Stimulated activated naive CD8-positive, alpha-beta T cell treated with anti-CD3 and anti-CD28 coated beads, Interleukin-15, amount 100 ng/mL, for 72 hours (primary cell): ENCODE results near the gene RYR1.
"Not testable (repeated sequence)": the region's sequence is repeated elsewhere in the genome, so short reads cannot be mapped to it uniquely, and the experiment has no call there.

Experiments
- ATAC-seq: fragments of 150-1000 bp; cut with Tn5 transposase; 2 replicates; pipeline ENCODE4 v1.10.0; 2021; ENCODE audit warnings: mild to moderate bottlenecking, moderate library complexity
- DNase-seq, 2 donors: peaks; one replicate each; pipeline ENCODE4 v3.0.0; 2021 to 2022
- H3K27ac Mint-ChIP-seq, 2 donors: one replicate each; pipeline ENCODE4 v1.8.0; 2022; ENCODE audit warnings: mild to moderate bottlenecking in 2 of 2, mixed read lengths in 2 of 2, moderate library complexity in 2 of 2
- H3K27me3 Mint-ChIP-seq: one replicate; pipeline ENCODE4 v1.8.0; 2022; ENCODE audit warnings: mixed read lengths
- H3K4me1 Mint-ChIP-seq: one replicate; pipeline ENCODE4 v1.8.0; 2022; ENCODE audit warnings: mild to moderate bottlenecking, mixed read lengths
- H3K4me3 Mint-ChIP-seq, 2 donors: one replicate each; pipeline ENCODE4 v1.8.0; 2022; ENCODE audit warnings: mild to moderate bottlenecking in 2 of 2, mixed read lengths in 2 of 2, moderate library complexity in 1 of 2
- H3K9me3 Mint-ChIP-seq, 2 donors: one replicate each; pipeline ENCODE4 v1.8.0; 2022; ENCODE audit warnings: mixed read lengths in 2 of 2

The RYR1 gene

GRCh38 chr19:38616265-38616664 is 182.8 kb downstream of the RYR1 start:
- ATAC-seq = no peak
- no peaks in the 10 kb centered on the region for H3K27me3 Mint-ChIP-seq
- no peaks in the 10 kb centered on the region for H3K9me3 Mint-ChIP-seq
- peaks cover 59% of the 10 kb centered on the region for H3K4me1 Mint-ChIP-seq
- H3K27ac Mint-ChIP-seq = peak overlapping the region; percentile 96 to 97
- DNase-seq = no peak
- H3K4me3 Mint-ChIP-seq = peak overlapping the region; percentile 98 to 99

- DNase-seq = peak in 1 of 2 donors; percentile 20
- no peaks in the 10 kb centered on the region for H3K27me3 Mint-ChIP-seq
- H3K27ac Mint-ChIP-seq = peak overlapping the region; percentile 96 to 97
- H3K9me3 Mint-ChIP-seq = no peaks in the 10 kb centered on the region
- H3K4me1 Mint-ChIP-seq = peaks cover 59% of the 10 kb centered on the region
- no peak for ATAC-seq
- peak overlapping the region; percentile 98 to 99 for H3K4me3 Mint-ChIP-seq
These were observed 183.8 kb downstream of the RYR1 start for GRCh38 chr19:38617283-38617763.

GRCh38 chr19:38617764-38618589 is 184.5 kb downstream of the RYR1 start, which contains the start of gene MAP4K1:
TSS of gene MAP4K1 (minus strand) at chr19:38617953. CDS start at chr19:38617895, 58 bp downstream.
- peaks cover 59% of the 10 kb centered on the region for H3K4me1 Mint-ChIP-seq
- DNase-seq (peak; percentile 72 to 76), ATAC-seq (peak; percentile 83)
- H3K9me3 Mint-ChIP-seq = no peaks in the 10 kb centered on the region
- H3K27ac Mint-ChIP-seq = peak within 1 kb of the TSS; percentile 96 to 98
- no peaks in the 10 kb centered on the region for H3K27me3 Mint-ChIP-seq
- H3K4me3 Mint-ChIP-seq = peak within 1 kb of the TSS; percentile 98 to 99

DNA sequence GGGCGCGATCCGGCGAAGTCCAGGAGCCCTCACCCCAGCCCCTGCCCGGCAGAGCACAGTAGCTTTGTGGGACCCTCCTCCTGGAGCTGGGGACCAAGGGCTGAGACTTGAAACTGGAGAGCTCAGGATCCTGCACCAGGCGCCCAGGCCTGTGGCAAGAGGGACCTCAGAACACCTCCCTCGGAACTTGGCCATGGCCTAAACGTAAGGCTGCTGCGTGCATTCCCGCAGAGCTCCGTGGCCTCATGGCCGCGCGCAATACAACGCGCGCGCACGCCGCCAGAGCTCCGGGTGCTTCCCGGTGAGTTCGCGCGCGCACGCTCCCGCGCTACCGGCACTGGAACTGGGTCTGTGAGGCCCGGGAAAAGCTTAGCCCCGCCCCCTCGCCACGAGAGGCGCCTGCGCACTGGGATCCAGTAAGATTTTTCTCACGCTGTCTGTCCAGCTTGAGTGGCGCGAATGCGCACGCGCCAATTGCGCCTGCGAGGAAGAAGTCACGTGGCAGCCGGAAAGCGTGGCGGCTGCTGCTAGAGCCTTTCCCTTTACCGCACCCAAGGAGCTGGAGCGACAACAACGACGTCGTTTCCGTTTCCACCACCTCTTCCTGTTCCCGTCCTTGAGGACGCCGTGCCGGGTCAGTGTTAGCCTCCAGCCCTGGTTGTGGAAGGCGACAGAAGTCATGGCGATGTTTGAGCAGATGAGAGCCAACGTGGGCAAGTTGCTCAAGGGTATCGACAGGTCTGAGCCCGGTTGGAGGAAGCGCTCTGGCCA is 185.3 kb downstream of the RYR1 start, which contains the start of gene EIF3K:
Gene EIF3K (plus strand): TSS at position 599 of the 771 bp plus-strand sequence. CDS start 81 bp downstream, at position 680.
- peak within 1 kb of the TSS; percentile 98 to 99 for H3K4me3 Mint-ChIP-seq
- no peaks in the 10 kb centered on the region for H3K9me3 Mint-ChIP-seq
- H3K27me3 Mint-ChIP-seq = no peaks in the 10 kb centered on the region
- ATAC-seq = peak; percentile 71
- DNase-seq = peak; percentile 96 to 98
- peak within 1 kb of the TSS; percentile 98 to 99 for H3K27ac Mint-ChIP-seq
- peaks cover 52% of the 10 kb centered on the region for H3K4me1 Mint-ChIP-seq

- DNase-seq (no peak), ATAC-seq (no peak)
- peak overlapping the region; percentile 98 to 99 for H3K4me3 Mint-ChIP-seq
- peak overlapping the region; percentile 98 to 99 for H3K27ac Mint-ChIP-seq
- no peaks in the 10 kb centered on the region for H3K27me3 Mint-ChIP-seq
- H3K9me3 Mint-ChIP-seq = no peaks in the 10 kb centered on the region
- peaks cover 46% of the 10 kb centered on the region for H3K4me1 Mint-ChIP-seq
These were observed 186.1 kb downstream of the RYR1 start for GRCh38 chr19:38619361-38620174.

- Mint-ChIP-seq H3K27ac (peak overlapping the region in 1 of 2 donors; percentile 37), H3K27me3 (no peaks in the 10 kb centered on the region), H3K9me3 (no peaks in the 10 kb centered on the region), H3K4me1 (peaks cover 25% of the 10 kb centered on the region), H3K4me3 (no peak overlapping the region)
- DNase-seq (no peak), ATAC-seq (no peak)
These were observed 191.3 kb downstream of the RYR1 start for GRCh38 chr19:38624822-38625221.

DNA sequence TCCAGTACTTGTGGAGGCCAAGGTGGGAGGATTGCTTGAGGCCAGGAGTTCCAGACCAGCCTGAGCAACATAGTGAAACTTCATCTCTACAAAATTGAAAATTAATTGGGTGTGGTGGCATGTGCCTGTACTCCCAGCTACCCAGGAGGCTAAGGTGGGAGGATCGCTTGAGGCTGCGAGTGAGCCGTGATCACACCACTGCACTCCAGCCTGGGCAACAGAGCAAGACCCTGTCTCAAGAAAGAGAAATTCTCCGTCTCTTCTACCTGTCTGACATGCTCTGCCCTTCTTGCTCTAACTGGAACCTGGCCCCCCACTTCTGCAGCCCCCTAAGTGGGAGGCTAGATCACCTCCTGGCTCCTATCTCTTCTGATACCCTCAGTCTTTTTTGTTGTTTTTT is 192.9 kb downstream of the RYR1 start:
- Mint-ChIP-seq H3K4me1 (peaks cover 17% of the 10 kb centered on the region), H3K4me3 (no peak overlapping the region), H3K9me3 (no peaks in the 10 kb centered on the region), H3K27ac (peak overlapping the region in 1 of 2 donors; percentile 12), H3K27me3 (no peaks in the 10 kb centered on the region)
- DNase-seq = no peak
- ATAC-seq = no peak

GRCh38 chr19:38629568-38629967 is 196.1 kb downstream of the RYR1 start:
- Mint-ChIP-seq H3K9me3 (no peaks in the 10 kb centered on the region), H3K4me3 (no peak overlapping the region), H3K27ac (peak overlapping the region; percentile 15 to 68), H3K4me1 (peaks cover 26% of the 10 kb centered on the region), H3K27me3 (no peaks in the 10 kb centered on the region)
- DNase-seq = no peak
- no peak for ATAC-seq

GRCh38 chr19:38631301-38631700 is 197.8 kb downstream of the RYR1 start:
- peaks cover 37% of the 10 kb centered on the region for H3K4me1 Mint-ChIP-seq
- not testable (repeated sequence) for ATAC-seq, DNase-seq, H3K4me3 Mint-ChIP-seq, H3K9me3 Mint-ChIP-seq, H3K27me3 Mint-ChIP-seq, H3K27ac Mint-ChIP-seq

DNA sequence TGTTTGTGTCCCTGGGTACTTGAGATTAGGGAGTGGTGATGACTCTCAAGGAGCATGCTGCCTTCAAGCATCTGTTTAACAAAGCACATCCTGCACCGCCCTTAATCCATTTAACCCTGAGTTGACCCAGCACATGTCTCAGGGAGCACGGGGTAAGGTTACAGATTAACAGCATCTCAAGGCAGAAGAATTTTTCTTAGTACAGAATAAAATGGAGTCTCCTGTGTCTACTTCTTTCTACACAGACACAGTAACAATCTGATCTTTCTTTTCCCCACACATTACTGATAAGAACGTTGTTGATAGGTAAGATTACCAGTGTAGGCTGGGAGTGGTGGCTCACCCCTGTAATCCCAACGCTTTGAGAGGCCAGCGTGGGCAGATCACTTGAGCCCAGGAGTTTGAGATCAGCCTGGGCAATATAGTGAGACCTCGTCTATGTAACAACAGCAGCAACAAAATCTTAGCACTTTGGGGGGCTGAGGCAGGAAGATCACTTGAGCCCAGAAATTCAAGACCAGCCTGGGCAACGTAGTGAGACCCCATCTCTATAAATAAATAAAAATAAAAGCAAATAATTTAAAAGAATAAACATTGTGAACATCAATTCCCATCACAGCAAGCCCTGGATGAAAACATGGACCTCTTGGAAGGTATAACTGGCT is 198.5 kb downstream of the RYR1 start:
- DNase-seq, ATAC-seq, H3K4me3 Mint-ChIP-seq, H3K27ac Mint-ChIP-seq, H3K9me3 Mint-ChIP-seq, H3K27me3 Mint-ChIP-seq: not testable (repeated sequence)
- H3K4me1 Mint-ChIP-seq = peaks cover 37% of the 10 kb centered on the region

DNA sequence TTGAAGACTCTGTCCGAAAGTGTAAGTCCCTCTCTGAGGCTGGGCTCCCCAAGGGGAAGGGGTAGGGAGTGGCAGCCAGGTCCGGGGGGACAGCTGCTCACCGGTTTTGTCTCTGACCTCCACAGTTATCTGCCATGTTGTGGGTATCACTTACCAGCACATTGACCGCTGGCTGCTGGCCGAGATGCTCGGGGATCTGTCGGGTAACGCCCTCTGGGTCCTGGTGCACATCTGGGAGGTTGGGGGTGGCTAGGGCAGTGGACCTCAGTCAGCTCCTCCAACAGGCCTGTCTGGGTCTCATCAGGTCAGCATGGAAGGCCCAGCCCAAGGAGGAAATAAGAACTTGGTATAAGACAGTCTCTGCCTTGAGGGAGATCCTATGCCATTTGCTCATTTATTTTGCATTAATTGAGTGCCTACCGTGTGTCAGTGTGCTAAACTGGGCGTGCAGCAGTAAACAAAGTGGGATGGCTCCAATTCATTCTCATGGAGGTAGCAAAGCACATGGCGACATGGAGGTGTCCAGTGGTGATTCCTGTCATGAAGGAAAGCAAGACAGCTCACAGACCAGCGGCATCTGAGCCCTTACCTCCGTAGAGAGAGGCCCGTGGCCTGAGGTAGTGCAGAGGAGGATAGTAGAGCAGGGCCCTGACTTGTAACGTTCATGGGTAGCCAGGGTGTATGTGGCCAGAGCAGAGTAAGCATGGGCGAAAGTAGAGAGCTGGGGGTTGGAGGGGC is 199.2 kb downstream of the RYR1 start:
- peak overlapping the region; percentile 14 to 57 for H3K27ac Mint-ChIP-seq

GRCh38 chr19:38634757-38635482 is 201.4 kb downstream of the RYR1 start:
- peaks cover 38% of the 10 kb centered on the region for H3K4me1 Mint-ChIP-seq
- no peaks in the 10 kb centered on the region for H3K9me3 Mint-ChIP-seq
- H3K27me3 Mint-ChIP-seq = no peaks in the 10 kb centered on the region
- H3K27ac Mint-ChIP-seq = peak overlapping the region; percentile 85 to 94
- DNase-seq (peak; percentile 70 to 71), ATAC-seq (no peak)
- H3K4me3 Mint-ChIP-seq = peak overlapping the region in 1 of 2 donors; percentile 47

More for the DNA sequence above, 199.2 kb downstream of the RYR1 start:
- DNase-seq = no peak
- Mint-ChIP-seq H3K4me3 (no peak overlapping the region), H3K27me3 (no peaks in the 10 kb centered on the region), H3K4me1 (peaks cover 43% of the 10 kb centered on the region), H3K9me3 (no peaks in the 10 kb centered on the region)
- ATAC-seq = no peak
